ENCODE data around the gene ARFGAP3.

Gene ARFGAP3

GRCh38 chr22:42862045-42862734 is 5.1 kb upstream of the ARFGAP3 start:
- no peak for DNase-seq

GRCh38 chr22:42860968-42861367 is 3.9 kb upstream of the ARFGAP3 start:
- DNase-seq: no peak

- no peak for DNase-seq
These were observed 890 bp upstream of the ARFGAP3 start for GRCh38 chr22:42857845-42858481.

GRCh38 chr22:42856179-42856864 is 751 bp downstream of the ARFGAP3 start:
- DNase-seq: peak; percentile 47

GRCh38 chr22:42855721-42856120 is 1.4 kb downstream of the ARFGAP3 start:
- no peak for DNase-seq

GRCh38 chr22:42855211-42855610 is 1.9 kb downstream of the ARFGAP3 start:
- no peak for DNase-seq

GRCh38 chr22:42848941-42849550 is 8.0 kb downstream of the ARFGAP3 start:
- DNase-seq: no peak

- DNase-seq: no peak
These were observed 10.0 kb downstream of the ARFGAP3 start for GRCh38 chr22:42847110-42847509.

- DNase-seq: no peak
These were observed 12.3 kb downstream of the ARFGAP3 start for GRCh38 chr22:42844756-42845155.

GRCh38 chr22:42842658-42843370 is 14.3 kb downstream of the ARFGAP3 start:
- no peak for DNase-seq

- DNase-seq: no peak
These were observed 15.6 kb downstream of the ARFGAP3 start for GRCh38 chr22:42841444-42841843.

GRCh38 chr22:42837556-42837955 is 19.5 kb downstream of the ARFGAP3 start:
- DNase-seq: no peak

GRCh38 chr22:42836026-42836425 is 21.0 kb downstream of the ARFGAP3 start:
- DNase-seq: no peak

GRCh38 chr22:42834177-42834949 is 22.7 kb downstream of the ARFGAP3 start:
- DNase-seq: no peak

GRCh38 chr22:42833104-42833503 is 24.0 kb downstream of the ARFGAP3 start:
- no peak for DNase-seq

GRCh38 chr22:42831712-42832111 is 25.4 kb downstream of the ARFGAP3 start:
- no peak for DNase-seq

GRCh38 chr22:42830161-42830560 is 26.9 kb downstream of the ARFGAP3 start:
- DNase-seq: no peak

GRCh38 chr22:42829302-42829701 is 27.8 kb downstream of the ARFGAP3 start:
- DNase-seq: no peak

GRCh38 chr22:42825796-42826195 is 31.3 kb downstream of the ARFGAP3 start:
- DNase-seq: no peak

- no peak for DNase-seq
These were observed 35.7 kb downstream of the ARFGAP3 start for GRCh38 chr22:42821386-42821785.

- no peak for DNase-seq
These were observed 36.9 kb downstream of the ARFGAP3 start for GRCh38 chr22:42820045-42820763.
